Activated CD4-positive, alpha-beta memory T cell treated with anti-CD3 and anti-CD28 coated beads for 36 hours (primary cell): ENCODE measurements around the gene L1TD1. TPM values are rescaled to one million over a fixed set of nuclear protein-coding genes. Genes with fewer than 3 reads are reported as not detected.
"Not testable (repeated sequence)": the region's sequence is repeated elsewhere in the genome, so short reads cannot be mapped to it uniquely, and the experiment has no call there.

Experiments
- CTCF ChIA-PET: fragments of 350-600 bp; sonication (Branson Sonifier 250); formaldehyde crosslinking; loops from one replicate; lab custom pipeline; 2021; ENCODE audit warnings: antibody characterized with exemption, inconsistent platforms; lab: Charles Lee
- POLR2A ChIA-PET: fragments of 350-600 bp; sonication (Branson Sonifier 250); formaldehyde crosslinking; loops from one replicate; lab custom pipeline; 2021; ENCODE audit warnings: antibody characterized with exemption; lab: Charles Lee
- DNase-seq: peaks from one replicate; pipeline ENCODE4 v3.0.0-alpha.2; 2020
- H3K27ac Mint-ChIP-seq: one replicate; pipeline ENCODE4 v1.8.0; 2021; ENCODE audit warnings: mixed read lengths
- H3K27me3 Mint-ChIP-seq: one replicate; pipeline ENCODE4 v1.8.0; 2021; ENCODE audit warnings: mixed read lengths
- H3K36me3 Mint-ChIP-seq: one replicate; pipeline ENCODE4 v1.8.0; 2021; ENCODE audit warnings: mixed read lengths
- H3K4me1 Mint-ChIP-seq: one replicate; pipeline ENCODE4 v1.8.0; 2021; ENCODE audit warnings: low read depth, mixed read lengths
- H3K4me3 Mint-ChIP-seq: one replicate; pipeline ENCODE4 v1.8.0; 2021; ENCODE audit warnings: mild to moderate bottlenecking, mixed read lengths
- H3K9me3 Mint-ChIP-seq: one replicate; pipeline ENCODE4 v1.8.0; 2021; ENCODE audit warnings: mixed read lengths
- intact Hi-C: fragments of 100-400 bp; cut with micrococcal nuclease; formaldehyde crosslinking; loops from one replicate; pipeline ENCODE4 v1.15.1; 2023
- total RNA-seq, 2 experiments: library from RNA; stranded (reverse); gene quantifications; one replicate each; pipeline ENCODE4 v1.2.3, GENCODE V29; 2021

L1TD1 gene
- total RNA-seq, 2 experiments from 2014 or later: not detected

GRCh38 chr1:62239652-62240403 is 45.2 kb downstream of the L1TD1 start:
- H3K36me3 Mint-ChIP-seq, H3K4me1 Mint-ChIP-seq, H3K4me3 Mint-ChIP-seq, CTCF ChIA-PET, H3K27ac Mint-ChIP-seq, intact Hi-C loops, POLR2A ChIA-PET, H3K9me3 Mint-ChIP-seq, H3K27me3 Mint-ChIP-seq, DNase-seq: not testable (repeated sequence)

- H3K36me3 Mint-ChIP-seq: no peaks in the 10 kb centered on the region
- no peak overlapping the region for H3K4me3 Mint-ChIP-seq
- intact Hi-C loops: no loop called here
- H3K4me1 Mint-ChIP-seq: no peaks in the 10 kb centered on the region
- DNase-seq: no peak
- CTCF ChIA-PET: no interaction called here
- H3K27ac Mint-ChIP-seq: no peak overlapping the region
- POLR2A ChIA-PET: no interaction called here
- peaks cover 1% of the 10 kb centered on the region for H3K27me3 Mint-ChIP-seq
- no peaks in the 10 kb centered on the region for H3K9me3 Mint-ChIP-seq
These were observed 46.2 kb downstream of the L1TD1 start for GRCh38 chr1:62240651-62241370.

GRCh38 chr1:62241371-62242131 is 46.9 kb downstream of the L1TD1 start:
- Mint-ChIP-seq H3K36me3 (no peaks in the 10 kb centered on the region), H3K4me3 (no peak overlapping the region), H3K4me1 (no peaks in the 10 kb centered on the region), H3K9me3 (no peaks in the 10 kb centered on the region), H3K27me3 (peaks cover 1% of the 10 kb centered on the region), H3K27ac (no peak overlapping the region)
- intact Hi-C loops: no loop called here
- no peak for DNase-seq
- ChIA-PET POLR2A (no interaction called here), CTCF (no interaction called here)

GRCh38 chr1:62244380-62244779 is 49.7 kb downstream of the L1TD1 start:
- CTCF ChIA-PET, POLR2A ChIA-PET, H3K4me1 Mint-ChIP-seq, H3K4me3 Mint-ChIP-seq, H3K9me3 Mint-ChIP-seq, H3K27ac Mint-ChIP-seq, H3K27me3 Mint-ChIP-seq, intact Hi-C loops, DNase-seq, H3K36me3 Mint-ChIP-seq: not testable (repeated sequence)

GRCh38 chr1:62245201-62245600 is 50.6 kb downstream of the L1TD1 start:
- intact Hi-C loops: no loop called here
- H3K4me3 Mint-ChIP-seq: no peak overlapping the region
- H3K27ac Mint-ChIP-seq: no peak overlapping the region
- CTCF ChIA-PET: no interaction called here
- POLR2A ChIA-PET: no interaction called here
- peaks cover 1% of the 10 kb centered on the region for H3K27me3 Mint-ChIP-seq
- H3K36me3 Mint-ChIP-seq: no peaks in the 10 kb centered on the region
- no peaks in the 10 kb centered on the region for H3K4me1 Mint-ChIP-seq
- DNase-seq: no peak
- H3K9me3 Mint-ChIP-seq: no peaks in the 10 kb centered on the region

GRCh38 chr1:62247391-62248168 is 52.9 kb downstream of the L1TD1 start:
- Mint-ChIP-seq H3K9me3 (no peaks in the 10 kb centered on the region), H3K4me3 (no peak overlapping the region), H3K4me1 (no peaks in the 10 kb centered on the region), H3K36me3 (no peaks in the 10 kb centered on the region), H3K27ac (no peak overlapping the region), H3K27me3 (no peaks in the 10 kb centered on the region)
- intact Hi-C loops: no loop called here
- CTCF ChIA-PET: no interaction called here
- POLR2A ChIA-PET: no interaction called here
- no peak for DNase-seq

GRCh38 chr1:62250126-62250726 is 55.6 kb downstream of the L1TD1 start:
- Mint-ChIP-seq H3K4me1 (no peaks in the 10 kb centered on the region), H3K9me3 (no peaks in the 10 kb centered on the region)
- CTCF ChIA-PET: no interaction called here

GRCh38 chr1:62259551-62259950 is 64.9 kb downstream of the L1TD1 start:
- ChIA-PET POLR2A (no interaction called here), CTCF (no interaction called here)
- H3K27ac Mint-ChIP-seq: no peak overlapping the region
- DNase-seq: no peak
- no peaks in the 10 kb centered on the region for H3K36me3 Mint-ChIP-seq
- no peaks in the 10 kb centered on the region for H3K9me3 Mint-ChIP-seq
- no peaks in the 10 kb centered on the region for H3K4me1 Mint-ChIP-seq
- peaks cover 14% of the 10 kb centered on the region for H3K27me3 Mint-ChIP-seq
- intact Hi-C loops: no loop called here
- no peak overlapping the region for H3K4me3 Mint-ChIP-seq

More at GRCh38 chr1:62250126-62250726, 55.6 kb downstream of the L1TD1 start:
- POLR2A ChIA-PET: no interaction called here
- Mint-ChIP-seq H3K27ac (no peak overlapping the region), H3K27me3 (no peaks in the 10 kb centered on the region), H3K4me3 (no peak overlapping the region), H3K36me3 (no peaks in the 10 kb centered on the region)
- intact Hi-C loops: no loop called here
- no peak for DNase-seq

- intact Hi-C loops: no loop called here
- no peak for DNase-seq
- ChIA-PET CTCF (no interaction called here), POLR2A (no interaction called here)
- Mint-ChIP-seq H3K27ac (no peak overlapping the region), H3K4me1 (no peaks in the 10 kb centered on the region), H3K36me3 (no peaks in the 10 kb centered on the region), H3K27me3 (peaks cover 14% of the 10 kb centered on the region), H3K4me3 (no peak overlapping the region), H3K9me3 (no peaks in the 10 kb centered on the region)
These were observed 66.0 kb downstream of the L1TD1 start for GRCh38 chr1:62260688-62261087.
